OCI-LY3 (cell line): Measurements from ENCODE around the gene ATP2B1.

Experiments
- EZH2phosphoT487 ChIP-seq: fragments of 200-600 bp; shearing (Covaris generic); IDR thresholded peaks from 2 replicates; pipeline ENCODE4 v1.6.1; 2018; ENCODE audit warnings: antibody characterized with exemption, mixed run types, low read depth
- TF ChIP-seq, protein P1 (sequence below): fragments of 200-600, 300-600 bp; sonication (generic); IDR thresholded peaks from 2 replicates; pipeline ENCODE4 v1.5.1; 2014; ENCODE audit warnings: antibody characterized with exemption, low read length, low read depth

GRCh38 chr12:89649820-89650219 is 58.8 kb downstream of the ATP2B1 start:
- TF ChIP-seq, protein P1, sequence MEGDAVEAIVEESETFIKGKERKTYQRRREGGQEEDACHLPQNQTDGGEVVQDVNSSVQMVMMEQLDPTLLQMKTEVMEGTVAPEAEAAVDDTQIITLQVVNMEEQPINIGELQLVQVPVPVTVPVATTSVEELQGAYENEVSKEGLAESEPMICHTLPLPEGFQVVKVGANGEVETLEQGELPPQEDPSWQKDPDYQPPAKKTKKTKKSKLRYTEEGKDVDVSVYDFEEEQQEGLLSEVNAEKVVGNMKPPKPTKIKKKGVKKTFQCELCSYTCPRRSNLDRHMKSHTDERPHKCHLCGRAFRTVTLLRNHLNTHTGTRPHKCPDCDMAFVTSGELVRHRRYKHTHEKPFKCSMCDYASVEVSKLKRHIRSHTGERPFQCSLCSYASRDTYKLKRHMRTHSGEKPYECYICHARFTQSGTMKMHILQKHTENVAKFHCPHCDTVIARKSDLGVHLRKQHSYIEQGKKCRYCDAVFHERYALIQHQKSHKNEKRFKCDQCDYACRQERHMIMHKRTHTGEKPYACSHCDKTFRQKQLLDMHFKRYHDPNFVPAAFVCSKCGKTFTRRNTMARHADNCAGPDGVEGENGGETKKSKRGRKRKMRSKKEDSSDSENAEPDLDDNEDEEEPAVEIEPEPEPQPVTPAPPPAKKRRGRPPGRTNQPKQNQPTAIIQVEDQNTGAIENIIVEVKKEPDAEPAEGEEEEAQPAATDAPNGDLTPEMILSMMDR: no peak
- no peak for TF ChIP-seq EZH2phosphoT487
